HepG2 (cell line): ENCODE measurements around the gene UBFD1. TPM values are rescaled to one million over a fixed set of nuclear protein-coding genes. Genes with fewer than 3 reads are reported as not detected.

Experiments used
- ATAD3A ChIP-seq: sonication (generic); formaldehyde crosslinking; IDR thresholded peaks from 2 replicates; pipeline ENCODE4 v1.4.0; 2020; ENCODE audit warnings: missing genetic modification reagents
- HMGA1 ChIP-seq: sonication (generic); formaldehyde crosslinking; conservative IDR thresholded peaks from 2 replicates; pipeline ENCODE4 v1.4.0; 2020; ENCODE audit warnings: missing genetic modification reagents
- HOXA3 ChIP-seq: sonication (generic); formaldehyde crosslinking; IDR thresholded peaks from 2 replicates; pipeline ENCODE4 v1.5.0; 2020; ENCODE audit warnings: missing genetic modification reagents
- HOXA5 ChIP-seq: sonication (generic); formaldehyde crosslinking; IDR thresholded peaks from 2 replicates; pipeline ENCODE4 v1.4.0; 2020; ENCODE audit warnings: missing genetic modification reagents
- HOXA9 ChIP-seq: sonication (generic); formaldehyde crosslinking; IDR thresholded peaks from 2 replicates; pipeline ENCODE4 v1.8.1; 2022; ENCODE audit warnings: missing genetic modification reagents, mild to moderate bottlenecking, moderate library complexity, borderline replicate concordance
- JUND ChIP-seq: sonication (generic); formaldehyde crosslinking; IDR thresholded peaks from 2 replicates; pipeline ENCODE4 v1.8.0; 2022; ENCODE audit warnings: mild to moderate bottlenecking, missing genetic modification reagents
- KDM2A ChIP-seq: sonication (generic); formaldehyde crosslinking; IDR thresholded peaks from 2 replicates; pipeline ENCODE4 v1.4.0; 2020; ENCODE audit warnings: low read depth, missing genetic modification reagents, borderline replicate concordance
- MBNL3 ChIP-seq: fragments of 250-450 bp; sonication (Bioruptor Pico); conservative IDR thresholded peaks from 2 replicates; pipeline ENCODE4 v1.8.0; 2022; ENCODE audit warnings: mild to moderate bottlenecking, inconsistent platforms
- NR2F1 ChIP-seq, 2 experiments: fragments of 450-650 bp in 1 of 2; formaldehyde crosslinking in 1 of 2; IDR thresholded peaks; 2 replicates each; pipeline versions ENCODE4 v1.5.0 to v1.6.1; 2016 to 2020; ENCODE audit warnings: mild to moderate bottlenecking in 1 of 2, missing compliant biosample characterization in 1 of 2, missing genetic modification reagents in 1 of 2, moderate library complexity in 1 of 2
- PITX1 ChIP-seq: sonication (generic); formaldehyde crosslinking; IDR thresholded peaks from 2 replicates; pipeline ENCODE4 v1.5.1; 2020; ENCODE audit warnings: mild to moderate bottlenecking, missing genetic modification reagents
- PTBP1 ChIP-seq: fragments of 200-400 bp; formaldehyde crosslinking; IDR thresholded peaks from 2 replicates; pipeline ENCODE4 v1.6.1; 2018; ENCODE audit warnings: low read length, low read depth; ENCODE audit not compliant: poor library complexity, severe bottlenecking
- RBM22 ChIP-seq: fragments of 200-400 bp; formaldehyde crosslinking; optimal IDR thresholded peaks from 2 replicates; pipeline ENCODE3; 2017; ENCODE audit warnings: mild to moderate bottlenecking, low read length, moderate library complexity
- SAFB2 ChIP-seq: sonication (generic); formaldehyde crosslinking; IDR thresholded peaks from 2 replicates; pipeline ENCODE4 v1.5.1; 2020; ENCODE audit warnings: missing genetic modification reagents, low read depth, mild to moderate bottlenecking, borderline replicate concordance
- SNAPC2 ChIP-seq: sonication (generic); formaldehyde crosslinking; IDR thresholded peaks from 2 replicates; pipeline ENCODE4 v1.8.1; 2022; ENCODE audit warnings: mild to moderate bottlenecking, missing genetic modification reagents
- TCF7L2 ChIP-seq: IDR thresholded peaks from 2 replicates; pipeline ENCODE4 v1.6.1; 2011; ENCODE audit warnings: mild to moderate bottlenecking, low read depth, low read length, moderate library complexity
- TIGD3 ChIP-seq: sonication (generic); formaldehyde crosslinking; IDR thresholded peaks from 2 replicates; pipeline ENCODE4 v1.5.1; 2020; ENCODE audit warnings: mild to moderate bottlenecking, missing genetic modification reagents, borderline replicate concordance
- XRCC5 ChIP-seq: fragments of 200-400 bp; formaldehyde crosslinking; optimal IDR thresholded peaks from 2 replicates; pipeline ENCODE3; 2017; ENCODE audit warnings: mild to moderate bottlenecking, low read length
- ZFAT ChIP-seq: sonication (generic); formaldehyde crosslinking; conservative IDR thresholded peaks from 2 replicates; pipeline ENCODE4 v1.8.1; 2023; ENCODE audit warnings: missing genetic modification reagents, inconsistent platforms
- ZNF24 ChIP-seq: fragments of 450-650 bp; IDR thresholded peaks from 2 replicates; pipeline ENCODE4 v1.6.1; 2017; ENCODE audit warnings: antibody characterized with exemption, mild to moderate bottlenecking
- ZNF713 ChIP-seq: sonication (generic); formaldehyde crosslinking; IDR thresholded peaks from 2 replicates; pipeline ENCODE4 v1.4.0; 2020; ENCODE audit warnings: mild to moderate bottlenecking, missing genetic modification reagents
- polyA plus RNA-seq, 8 experiments: library from polyadenylated mRNA; depleted of rRNA in 3 of 8; stranded (reverse) in 7 of 8; unstranded in 1 of 8; fragments of >200 nt; fragmentation: Illumina TruSeq in 4 of 8; extraction: Trizol in 4 of 8; gene quantifications; 2 replicates each; pipeline versions ENCODE4 v1.2.1 to v1.2.3, GENCODE V29; 2011 to 2016; ENCODE audit warnings: low read depth in 4 of 8, missing spikeins in 1 of 8, mixed read lengths in 1 of 8; ENCODE audit not compliant: insufficient read depth in 1 of 8
- total RNA-seq, 5 experiments: library from RNA; depleted of rRNA; stranded (reverse); fragments of >200 nt; fragmentation: Illumina TruSeq; extraction: Trizol; gene quantifications; 2 replicates each; pipeline ENCODE4 v1.2.3, GENCODE V29; 2016; ENCODE audit warnings: low read depth in 1 of 5
- TF ChIP-seq, protein P1 (sequence below): sonication (generic); formaldehyde crosslinking; IDR thresholded peaks from 2 replicates; pipeline ENCODE4 v1.4.0; 2020; ENCODE audit warnings: mild to moderate bottlenecking, missing genetic modification reagents
- TF ChIP-seq, protein P2 (sequence below): sonication (generic); formaldehyde crosslinking; IDR thresholded peaks from 2 replicates; pipeline ENCODE4 v1.8.1; 2023; ENCODE audit warnings: missing genetic modification reagents, inconsistent platforms, borderline replicate concordance
- TF ChIP-seq, protein P3 (sequence below): sonication (generic); formaldehyde crosslinking; IDR thresholded peaks from 2 replicates; pipeline ENCODE4 v1.4.0; 2020; ENCODE audit warnings: mild to moderate bottlenecking, low read depth, missing genetic modification reagents

UBFD1 gene
- total and polyA plus RNA-seq, 2 of the 13 experiments (the other 11 are each of a cell fraction or from before 2014, with no cell fraction given) = 100 to 111 TPM

DNA sequence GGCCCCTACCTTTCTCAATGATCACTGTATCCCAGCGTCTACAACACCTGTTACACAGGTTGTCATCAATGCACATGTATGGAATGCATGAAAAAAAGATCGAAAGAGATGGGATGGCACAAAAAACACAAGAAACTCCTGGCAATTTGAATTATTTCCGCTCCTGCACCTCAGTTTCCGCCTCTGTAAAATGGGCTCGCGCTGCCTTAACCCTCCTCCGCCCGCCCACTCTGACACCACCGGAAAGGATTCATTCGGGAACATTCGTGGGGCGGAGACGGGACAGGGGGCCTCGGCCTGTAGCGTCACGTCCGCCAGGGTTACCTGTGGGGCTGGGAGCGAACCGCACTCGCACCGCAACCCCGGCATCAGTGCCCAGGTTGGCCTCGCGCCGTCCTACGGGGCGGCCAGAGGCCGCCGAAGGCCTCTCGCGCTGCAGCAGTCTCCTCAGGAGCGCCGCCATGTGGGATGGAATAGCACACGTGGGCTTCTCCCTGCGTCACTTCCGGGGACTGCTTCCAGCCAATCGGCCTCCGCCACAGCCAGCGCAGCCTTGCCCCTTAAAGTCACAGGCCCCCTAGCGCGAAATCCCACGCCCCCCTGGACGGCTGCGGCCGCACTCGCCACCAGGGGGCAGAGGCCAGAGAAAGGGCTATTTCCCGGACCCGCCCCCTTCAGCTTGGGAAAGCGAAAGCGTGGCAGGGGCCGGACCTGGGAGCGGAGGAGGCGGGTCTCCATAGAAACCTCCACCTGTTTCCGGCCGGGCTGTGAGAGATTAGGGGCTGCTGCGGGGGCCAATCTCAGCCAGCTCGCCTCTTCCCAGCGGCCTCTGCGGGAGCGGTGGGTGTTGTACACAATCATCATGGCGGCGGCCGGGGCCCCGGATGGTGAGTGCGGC, at the start of gene UBFD1, which contains the start of gene EARS2 (continued):
- TF ChIP-seq NR2F1 (CRISPR knock-in tag; IDR thresholded peaks at IDR 0.05) (peak; percentile 14 to 41; a peak in 2 of 4 replicates), XRCC5 (peak; percentile 100), ZFAT (CRISPR knock-in tag) (peak; percentile 91), RBM22 (no peak), ZNF713 (CRISPR knock-in tag) (no peak), SAFB2 (CRISPR knock-in tag) (peak; percentile 52; the same call in 1 of the 2 replicates), ZNF24 (0 out of 2 replicates have a peak, but pooled peaks have one; percentile 65), TIGD3 (CRISPR knock-in tag) (no peak), PITX1 (CRISPR knock-in tag) (peak; percentile 95), TCF7L2 (no peak), HOXA9 (CRISPR knock-in tag) (peak; percentile 78; the same call in 1 of the 2 replicates), PTBP1 (peak; percentile 84), ATAD3A (CRISPR knock-in tag) (no peak), KDM2A (CRISPR knock-in tag) (peak; percentile 93), HMGA1 (no peak), HOXA5 (CRISPR knock-in tag) (peak; percentile 96), MBNL3 (CRISPR knock-in tag) (no peak), SNAPC2 (CRISPR knock-in tag) (peak; percentile 87; the same call in 1 of the 2 replicates), JUND (CRISPR knock-in tag) (no peak), HOXA3 (CRISPR knock-in tag) (peak; percentile 93)
- TF ChIP-seq, protein P1, sequence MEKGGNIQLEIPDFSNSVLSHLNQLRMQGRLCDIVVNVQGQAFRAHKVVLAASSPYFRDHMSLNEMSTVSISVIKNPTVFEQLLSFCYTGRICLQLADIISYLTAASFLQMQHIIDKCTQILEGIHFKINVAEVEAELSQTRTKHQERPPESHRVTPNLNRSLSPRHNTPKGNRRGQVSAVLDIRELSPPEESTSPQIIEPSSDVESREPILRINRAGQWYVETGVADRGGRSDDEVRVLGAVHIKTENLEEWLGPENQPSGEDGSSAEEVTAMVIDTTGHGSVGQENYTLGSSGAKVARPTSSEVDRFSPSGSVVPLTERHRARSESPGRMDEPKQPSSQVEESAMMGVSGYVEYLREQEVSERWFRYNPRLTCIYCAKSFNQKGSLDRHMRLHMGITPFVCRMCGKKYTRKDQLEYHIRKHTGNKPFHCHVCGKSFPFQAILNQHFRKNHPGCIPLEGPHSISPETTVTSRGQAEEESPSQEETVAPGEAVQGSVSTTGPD (CRISPR knock-in tag) = peak; percentile 66
- TF ChIP-seq, protein P2, sequence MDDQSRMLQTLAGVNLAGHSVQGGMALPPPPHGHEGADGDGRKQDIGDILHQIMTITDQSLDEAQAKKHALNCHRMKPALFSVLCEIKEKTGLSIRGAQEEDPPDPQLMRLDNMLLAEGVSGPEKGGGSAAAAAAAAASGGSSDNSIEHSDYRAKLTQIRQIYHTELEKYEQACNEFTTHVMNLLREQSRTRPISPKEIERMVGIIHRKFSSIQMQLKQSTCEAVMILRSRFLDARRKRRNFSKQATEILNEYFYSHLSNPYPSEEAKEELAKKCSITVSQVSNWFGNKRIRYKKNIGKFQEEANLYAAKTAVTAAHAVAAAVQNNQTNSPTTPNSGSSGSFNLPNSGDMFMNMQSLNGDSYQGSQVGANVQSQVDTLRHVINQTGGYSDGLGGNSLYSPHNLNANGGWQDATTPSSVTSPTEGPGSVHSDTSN = peak; percentile 84; the same call in 1 of the 2 replicates
- TF ChIP-seq, protein P3, sequence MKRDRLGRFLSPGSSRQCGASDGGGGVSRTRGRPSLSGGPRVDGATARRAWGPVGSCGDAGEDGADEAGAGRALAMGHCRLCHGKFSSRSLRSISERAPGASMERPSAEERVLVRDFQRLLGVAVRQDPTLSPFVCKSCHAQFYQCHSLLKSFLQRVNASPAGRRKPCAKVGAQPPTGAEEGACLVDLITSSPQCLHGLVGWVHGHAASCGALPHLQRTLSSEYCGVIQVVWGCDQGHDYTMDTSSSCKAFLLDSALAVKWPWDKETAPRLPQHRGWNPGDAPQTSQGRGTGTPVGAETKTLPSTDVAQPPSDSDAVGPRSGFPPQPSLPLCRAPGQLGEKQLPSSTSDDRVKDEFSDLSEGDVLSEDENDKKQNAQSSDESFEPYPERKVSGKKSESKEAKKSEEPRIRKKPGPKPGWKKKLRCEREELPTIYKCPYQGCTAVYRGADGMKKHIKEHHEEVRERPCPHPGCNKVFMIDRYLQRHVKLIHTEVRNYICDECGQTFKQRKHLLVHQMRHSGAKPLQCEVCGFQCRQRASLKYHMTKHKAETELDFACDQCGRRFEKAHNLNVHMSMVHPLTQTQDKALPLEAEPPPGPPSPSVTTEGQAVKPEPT (CRISPR knock-in tag) = peak; percentile 94; the same call in 1 of the 2 replicates
